ENCODE results near the gene MAML2. TPM values are rescaled to one million over a fixed set of nuclear protein-coding genes. Genes with fewer than 3 reads are reported as not detected.
A peak's percentile ranks its signal among the peaks of the same experiment; 100 is the strongest.

Gene MAML2
- total and polyA plus RNA-seq, 2 of the 13 experiments (the other 11 are each of a cell fraction or from before 2014, with no cell fraction given), result 2.3 to 25.9 TPM

- TF ChIP-seq CTCF (CRISPR knock-in tag; IDR thresholded peaks at IDR 0.05) (peak; percentile 54), ZFAT (CRISPR knock-in tag; conservative IDR thresholded peaks at IDR 0.05) (no peak), SALL1 (CRISPR knock-in tag; IDR thresholded peaks at IDR 0.05) (peak; percentile 59; the same call in 1 of the 2 replicates), ZFP1 (CRISPR knock-in tag; IDR thresholded peaks at IDR 0.05) (no peak), ZNF513 (CRISPR knock-in tag; conservative IDR thresholded peaks at IDR 0.05) (no peak), TBL1XR1 (IDR thresholded peaks at IDR 0.05; ENCODE audit: borderline replicate concordance, low read length, partially characterized antibody) (no peak), ZNF747 (CRISPR knock-in tag; IDR thresholded peaks at IDR 0.05; ENCODE audit: borderline replicate concordance) (no peak), RCOR2 (CRISPR knock-in tag; IDR thresholded peaks at IDR 0.05) (no peak), POGZ (CRISPR knock-in tag; IDR thresholded peaks at IDR 0.05) (0 out of 2 replicates have a peak, but pooled peaks have one; percentile 11), SETDB1 (CRISPR knock-in tag; IDR thresholded peaks at IDR 0.05; ENCODE audit: borderline replicate concordance) (no peak), CCDC6 (CRISPR knock-in tag; IDR thresholded peaks at IDR 0.05) (no peak), MED13 (CRISPR knock-in tag; IDR thresholded peaks at IDR 0.05) (no peak), ZNF331 (CRISPR knock-in tag; IDR thresholded peaks at IDR 0.05) (no peak), ZNF776 (CRISPR knock-in tag; IDR thresholded peaks at IDR 0.05) (no peak), RAD51 (IDR thresholded peaks at IDR 0.05; ENCODE audit: borderline replicate concordance) (no peak), TFAP4 (IDR thresholded peaks at IDR 0.05; ENCODE audit: borderline replicate concordance, low read depth) (no peak), RFXANK (CRISPR knock-in tag; IDR thresholded peaks at IDR 0.05) (no peak), ZFYVE20 (CRISPR knock-in tag; IDR thresholded peaks at IDR 0.05; ENCODE audit: borderline replicate concordance, low read depth) (no peak), ZNF749 (CRISPR knock-in tag; IDR thresholded peaks at IDR 0.05; ENCODE audit: borderline replicate concordance) (no peak), ZXDC (CRISPR knock-in tag; IDR thresholded peaks at IDR 0.05) (no peak)
Measured at GRCh38 chr11:96155627-96156378, 187.2 kb downstream of the MAML2 start (continued).
